ENCODE results near the gene GINS1. TPM values are rescaled to one million over a fixed set of nuclear protein-coding genes. Genes with fewer than 3 reads are reported as not detected.

The GINS1 gene
- total RNA-seq, 1 experiment from 2014 or later = 6.0 TPM

GRCh38 chr20:25390538-25391528 lies 16.6 kb upstream of the GINS1 start, which contains the start of gene ABHD12:
TSS of gene ABHD12 (minus strand) at chr20:25390835. CDS start at chr20:25390703, 132 bp downstream.
- no peak for TF ChIP-seq CTCF (IDR thresholded peaks at IDR 0.05; ENCODE audit: unreplicated experiment)
- H3K4me3 Mint-ChIP-seq (ENCODE audit: unreplicated experiment) = peak within 1 kb of the TSS; percentile 75
- BruUV-seq (replicated peaks) = TSS peak; percentile 92
- POLR2A ChIA-PET = interaction anchor here (0.6 to 1.7 kb wide), 14 partner anchors 8 to 397 kb away, joined by 3 to 9 read pairs (median 4); partner anchors contain the start of genes GINS1 and PYGB
- H3K36me3 Mint-ChIP-seq (ENCODE audit: insufficient read depth, unreplicated experiment) = peaks cover 20% of the 10 kb centered on the region
- peak within 1 kb of the TSS; percentile 74 for H3K27ac Mint-ChIP-seq (ENCODE audit: low read depth, unreplicated experiment)
- no peaks in the 10 kb centered on the region for H3K27me3 Mint-ChIP-seq (ENCODE audit: insufficient read depth, unreplicated experiment)
- peak; percentile 97 for DNase-seq (ENCODE audit: unreplicated experiment)
- H3K4me1 Mint-ChIP-seq (ENCODE audit: insufficient read depth, unreplicated experiment) = peaks cover 7% of the 10 kb centered on the region
- CTCF ChIA-PET = interaction anchor here (0.6 to 1.1 kb wide), 5 partner anchors 76 to 101 kb away, joined by 3 to 4 read pairs (median 3); no protein-coding TSS in a partner anchor
- intact Hi-C loops (cut with micrococcal nuclease) = no loop called here
- no peaks in the 10 kb centered on the region for H3K9me3 Mint-ChIP-seq (ENCODE audit: unreplicated experiment)

GRCh38 chr20:25394276-25394675 lies 13.2 kb upstream of the GINS1 start:
- Mint-ChIP-seq H3K36me3 (ENCODE audit: insufficient read depth, unreplicated experiment) (peaks cover 7% of the 10 kb centered on the region), H3K27me3 (ENCODE audit: insufficient read depth, unreplicated experiment) (no peaks in the 10 kb centered on the region), H3K27ac (ENCODE audit: low read depth, unreplicated experiment) (no peak overlapping the region), H3K4me1 (ENCODE audit: insufficient read depth, unreplicated experiment) (peaks cover 5% of the 10 kb centered on the region), H3K9me3 (ENCODE audit: unreplicated experiment) (no peaks in the 10 kb centered on the region), H3K4me3 (ENCODE audit: unreplicated experiment) (no peak overlapping the region)
- ChIA-PET POLR2A (interaction anchor here (1.1 to 1.5 kb wide), 3 partner anchors 13 to 215 kb away, joined by 3 to 4 read pairs (median 3); partner anchors contain the start of genes GINS1 and PYGB), CTCF (interaction anchor here (1.0 to 2.6 kb wide), 4 partner anchors 83 to 400 kb away, joined by 3 to 15 read pairs (median 4); no protein-coding TSS in a partner anchor)
- intact Hi-C loops (cut with micrococcal nuclease) = no loop called here
- BruUV-seq (replicated peaks) = no TSS peak
- TF ChIP-seq CTCF (IDR thresholded peaks at IDR 0.05; ENCODE audit: unreplicated experiment) = no peak
- no peak for DNase-seq (ENCODE audit: unreplicated experiment)

GRCh38 chr20:25394996-25395395 lies 12.5 kb upstream of the GINS1 start:
- Mint-ChIP-seq H3K27me3 (ENCODE audit: insufficient read depth, unreplicated experiment) (no peaks in the 10 kb centered on the region), H3K9me3 (ENCODE audit: unreplicated experiment) (no peaks in the 10 kb centered on the region), H3K36me3 (ENCODE audit: insufficient read depth, unreplicated experiment) (peaks cover 7% of the 10 kb centered on the region), H3K4me3 (ENCODE audit: unreplicated experiment) (no peak overlapping the region), H3K4me1 (ENCODE audit: insufficient read depth, unreplicated experiment) (no peaks in the 10 kb centered on the region), H3K27ac (ENCODE audit: low read depth, unreplicated experiment) (no peak overlapping the region)
- TF ChIP-seq CTCF (IDR thresholded peaks at IDR 0.05; ENCODE audit: unreplicated experiment) = no peak
- no TSS peak for BruUV-seq (replicated peaks)
- ChIA-PET CTCF (interaction anchor here (0.8 to 6.3 kb wide), 6 partner anchors 12 to 330 kb away, joined by 3 to 68 read pairs (median 4); partner anchors contain the start of gene GINS1), POLR2A (interaction anchor here (0.6 to 1.5 kb wide), 4 partner anchors 12 to 216 kb away, joined by 3 to 4 read pairs (median 4); partner anchors contain the start of genes GINS1 and PYGB)
- DNase-seq (ENCODE audit: unreplicated experiment) = no peak
- intact Hi-C loops (cut with micrococcal nuclease) = loop anchor here (5.0 kb wide), 2 partner anchors 143 to 328 kb away; no protein-coding TSS in a partner anchor

GRCh38 chr20:25397096-25397495 lies 10.4 kb upstream of the GINS1 start:
- H3K27me3 Mint-ChIP-seq (ENCODE audit: insufficient read depth, unreplicated experiment) = no peaks in the 10 kb centered on the region
- CTCF ChIA-PET = interaction anchor here (0.7 to 6.3 kb wide), 16 partner anchors 9 to 400 kb away, joined by 3 to 104 read pairs (median 8); partner anchors contain the start of genes GINS1 and PYGB

More at GRCh38 chr20:25397096-25397495, 10.4 kb upstream of the GINS1 start:
- POLR2A ChIA-PET = interaction anchor here (0.8 to 2.4 kb wide), 4 partner anchors 10 to 218 kb away, joined by 3 to 11 read pairs (median 5); partner anchors contain the start of gene GINS1
- no peak overlapping the region for H3K27ac Mint-ChIP-seq (ENCODE audit: low read depth, unreplicated experiment)
- no peaks in the 10 kb centered on the region for H3K9me3 Mint-ChIP-seq (ENCODE audit: unreplicated experiment)
- H3K36me3 Mint-ChIP-seq (ENCODE audit: insufficient read depth, unreplicated experiment) = no peaks in the 10 kb centered on the region
- no peaks in the 10 kb centered on the region for H3K4me1 Mint-ChIP-seq (ENCODE audit: insufficient read depth, unreplicated experiment)
- no peak for DNase-seq (ENCODE audit: unreplicated experiment)
- intact Hi-C loops (cut with micrococcal nuclease) = loop anchor here (5.0 kb wide), 2 partner anchors 145 to 330 kb away; no protein-coding TSS in a partner anchor
- TF ChIP-seq CTCF (IDR thresholded peaks at IDR 0.05; ENCODE audit: unreplicated experiment) = no peak
- H3K4me3 Mint-ChIP-seq (ENCODE audit: unreplicated experiment) = no peak overlapping the region
- BruUV-seq (replicated peaks) = no TSS peak
